GM19025 (cell line): ENCODE data around the gene COMMD7.

ENCODE experiments used
- ATAC-seq: cut with Tn5 transposase; IDR thresholded peaks from one replicate; pipeline ENCODE4 v1.9.1; 2021; ENCODE audit warnings: mild to moderate bottlenecking, low read depth, moderate library complexity; ENCODE audit not compliant: unreplicated experiment

The COMMD7 gene

DNA sequence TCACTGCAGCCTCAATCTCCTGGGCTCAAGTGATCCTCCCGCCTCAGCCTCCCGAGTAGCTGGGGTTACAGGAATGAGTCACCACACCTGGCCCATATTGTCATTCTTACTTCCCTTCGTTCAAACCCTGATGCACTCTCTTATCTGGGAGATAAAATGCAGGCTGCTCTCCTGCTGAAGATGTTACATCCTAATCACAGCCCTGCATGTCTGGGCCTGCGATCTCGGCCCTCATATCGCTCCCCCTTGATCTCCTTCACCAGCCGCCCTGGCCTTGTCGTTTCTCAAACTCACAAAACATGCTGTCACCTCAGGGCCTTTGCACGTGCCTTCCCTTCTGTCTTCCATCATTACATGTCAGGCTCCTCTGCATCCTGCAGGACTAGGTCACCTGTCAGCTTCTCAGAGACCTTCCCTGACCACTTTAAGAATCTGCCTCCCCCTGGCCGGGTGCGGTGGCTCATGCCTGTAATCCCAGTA lies 60.7 kb downstream of the COMMD7 start:
- no peak for ATAC-seq

DNA sequence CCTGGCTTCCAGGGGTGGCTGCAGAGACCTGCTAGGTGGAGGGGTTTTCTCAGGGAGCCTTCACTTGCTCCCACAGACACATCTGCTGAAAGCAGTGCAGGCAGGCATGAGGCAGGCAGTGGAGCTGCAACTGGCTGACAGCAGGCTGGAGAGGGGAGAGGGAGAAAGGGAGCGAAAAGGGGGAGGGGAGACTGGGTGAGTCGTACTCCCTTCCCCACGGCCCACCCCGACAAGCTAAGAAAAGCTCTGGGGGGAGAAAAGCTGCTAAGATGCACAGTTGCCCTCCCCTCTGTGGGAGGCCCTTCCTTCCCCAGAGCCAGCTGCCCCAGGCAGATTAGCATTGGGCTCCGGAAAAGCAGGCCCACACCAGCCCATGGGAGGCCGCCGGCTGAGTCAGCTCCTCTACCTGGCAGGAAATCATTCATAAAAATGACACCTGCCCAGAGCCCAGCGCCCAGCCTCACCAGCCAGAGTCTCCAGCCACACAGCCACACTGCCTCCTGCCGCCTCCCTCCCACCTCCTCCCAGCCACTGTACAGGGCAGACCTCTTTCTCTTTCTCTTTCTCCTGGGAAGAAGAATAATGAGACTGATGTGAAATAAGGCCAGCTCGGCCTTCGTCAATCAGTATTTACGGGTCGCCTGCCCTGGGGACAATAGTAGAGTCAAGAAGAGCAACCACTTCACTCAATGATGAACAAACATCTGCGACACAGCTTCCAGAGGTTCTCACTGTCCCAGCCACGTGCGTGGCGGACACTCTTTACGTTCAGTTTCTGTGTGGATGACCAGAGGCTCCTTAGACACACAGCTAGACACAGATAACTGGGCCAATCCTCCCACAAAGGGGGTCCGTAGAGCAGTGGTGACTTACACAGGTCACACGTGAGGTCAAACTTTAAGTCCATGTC lies 61.8 kb downstream of the COMMD7 start:
- ATAC-seq, result no peak

DNA sequence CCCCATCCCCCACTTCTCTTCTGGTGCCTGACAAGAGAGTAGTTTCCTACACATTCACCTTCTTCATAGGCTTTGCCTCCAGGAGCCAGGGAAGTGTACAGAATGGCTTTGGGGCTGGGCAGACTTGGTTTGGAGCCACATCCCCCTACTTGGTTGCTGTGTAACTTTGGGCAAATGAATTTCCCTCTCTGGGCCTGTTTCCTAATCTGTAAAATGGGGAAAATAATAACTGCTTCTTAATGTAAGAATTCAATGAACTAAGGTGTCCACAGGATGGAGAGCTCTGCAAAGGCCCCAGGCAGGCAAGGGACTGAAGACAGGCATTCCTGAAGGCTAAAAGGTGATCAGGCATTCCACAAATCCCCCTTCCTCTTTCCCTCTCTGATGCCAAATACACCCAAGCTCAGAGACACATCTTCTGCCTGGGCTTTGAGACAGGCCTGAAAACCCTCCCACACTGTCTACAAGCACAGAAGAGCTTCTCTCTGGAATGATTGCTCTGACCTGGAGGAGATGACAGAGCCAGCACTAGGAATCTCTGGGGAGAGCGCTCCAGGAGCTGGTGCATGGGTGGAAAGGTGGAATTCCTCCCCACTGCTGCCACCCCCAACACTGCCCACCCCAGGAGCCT lies 62.6 kb downstream of the COMMD7 start:
- ATAC-seq, result no peak

DNA sequence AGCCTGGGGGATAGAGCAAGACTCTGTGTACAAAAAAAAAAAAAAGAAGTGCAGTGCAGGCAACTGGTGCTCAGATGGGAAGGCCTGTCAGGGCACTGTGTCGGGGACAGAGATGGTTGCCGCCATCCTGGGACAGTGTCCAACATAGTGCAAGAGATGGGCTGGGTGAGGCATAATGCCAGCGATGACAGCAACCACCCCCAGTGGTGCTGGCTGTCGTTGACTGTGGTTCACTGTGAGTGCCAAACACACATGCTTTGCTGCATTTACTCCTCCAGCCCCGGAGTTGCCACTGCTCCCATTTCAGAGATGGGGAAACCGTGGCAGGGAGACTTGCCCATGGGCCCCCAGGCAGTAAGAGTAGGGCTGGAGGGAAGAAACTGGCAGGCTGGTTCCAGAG lies 64.3 kb downstream of the COMMD7 start:
- no peak for ATAC-seq

DNA sequence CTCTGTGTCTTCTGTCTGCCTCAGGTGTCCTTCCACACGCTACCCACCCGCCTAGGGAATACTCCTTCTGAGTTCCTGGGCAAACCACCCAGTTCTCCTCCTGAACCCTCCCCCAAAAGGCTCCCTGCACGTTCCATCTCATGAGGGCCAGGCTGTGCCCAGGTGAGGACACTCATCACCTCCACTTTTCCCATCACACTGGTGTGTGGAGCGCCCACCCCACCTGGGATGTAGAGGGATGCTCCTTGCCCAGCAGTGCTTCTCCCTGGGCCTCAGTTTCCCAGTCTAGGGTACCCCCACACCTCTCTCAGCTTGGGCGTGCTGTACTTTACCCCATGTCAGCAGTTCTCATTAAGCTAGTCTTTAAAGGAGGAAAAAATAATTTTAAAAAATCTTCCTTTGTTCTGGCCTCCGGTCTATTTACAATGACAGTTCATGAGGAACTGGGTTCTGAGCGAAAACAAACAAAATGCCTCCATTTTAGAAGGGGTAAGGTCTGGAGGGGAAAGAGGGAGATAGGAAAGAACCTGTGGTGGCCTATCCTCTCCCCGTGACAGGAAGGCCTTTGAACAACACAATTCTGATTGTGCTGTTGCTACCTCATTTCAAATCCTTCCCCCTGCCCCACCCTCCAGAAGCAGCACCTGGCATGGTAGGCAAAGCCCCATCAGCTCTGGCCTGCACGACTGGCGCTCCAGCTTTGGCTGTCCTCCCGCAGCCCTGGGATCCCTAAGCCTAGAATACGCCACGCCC lies 67.9 kb downstream of the COMMD7 start:
- ATAC-seq, result no peak

DNA sequence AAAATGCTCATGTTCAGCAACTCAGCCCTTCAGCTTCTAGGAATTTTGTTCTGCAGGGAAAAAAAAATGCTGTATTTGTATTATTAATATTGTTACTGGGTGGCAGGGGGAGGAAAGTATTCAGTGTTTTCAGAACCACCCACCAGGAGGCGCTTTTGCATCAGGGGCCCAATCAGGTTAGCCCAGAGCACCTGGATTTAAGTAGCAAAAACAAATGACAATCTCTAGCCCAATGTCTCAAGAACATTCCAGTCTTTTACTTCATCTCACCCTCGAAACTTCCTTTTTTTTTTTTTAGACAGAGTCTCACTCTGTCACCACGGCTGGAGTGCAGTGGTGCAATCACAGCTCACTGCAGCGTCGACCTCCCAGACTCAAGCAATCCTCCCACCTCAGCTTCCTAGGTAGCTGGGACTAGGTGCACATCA lies 68.9 kb downstream of the COMMD7 start:
- ATAC-seq, result no peak

DNA sequence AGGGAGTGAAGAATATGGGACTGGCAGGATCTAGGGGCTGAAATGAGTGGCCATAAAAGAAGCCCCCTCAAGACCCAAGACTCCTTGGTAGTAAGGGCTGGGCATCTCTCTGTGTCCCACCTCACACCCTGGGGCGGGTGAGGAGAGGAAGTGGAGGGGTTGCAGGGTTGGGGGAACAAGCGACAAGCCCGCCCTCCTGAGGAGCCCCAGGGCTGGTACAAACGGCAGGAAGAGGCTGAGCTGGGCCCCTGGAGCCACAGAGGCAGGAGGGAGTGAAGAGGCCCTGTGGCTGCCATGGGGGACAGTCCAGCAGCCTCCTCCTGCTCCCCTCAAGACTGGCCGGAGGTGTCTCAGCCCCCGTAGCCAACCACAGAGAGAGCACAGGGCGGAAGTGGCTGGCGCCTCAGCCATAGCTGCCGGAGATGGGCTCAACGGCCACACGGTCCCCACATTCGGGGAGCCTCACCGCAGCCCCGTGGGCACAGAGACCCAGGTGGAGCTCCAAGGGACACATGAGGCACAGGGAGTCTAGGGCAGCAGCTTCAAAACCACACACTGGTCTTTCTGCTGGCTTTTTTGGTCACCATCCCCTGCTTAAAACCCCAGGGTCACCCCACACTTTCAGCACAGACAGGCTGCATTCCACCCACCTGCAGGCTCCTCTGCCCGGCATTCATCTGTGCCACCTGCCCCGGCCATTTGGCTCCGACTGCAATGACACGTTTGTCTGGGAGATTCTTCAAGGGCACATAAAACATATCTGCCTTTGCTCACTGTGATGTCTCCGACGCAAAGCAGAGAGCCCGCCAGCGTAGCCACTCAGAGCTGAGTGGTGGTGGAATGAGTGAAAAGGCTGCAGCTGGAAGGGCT lies 70.0 kb downstream of the COMMD7 start:
- peak; percentile 74 for ATAC-seq

DNA sequence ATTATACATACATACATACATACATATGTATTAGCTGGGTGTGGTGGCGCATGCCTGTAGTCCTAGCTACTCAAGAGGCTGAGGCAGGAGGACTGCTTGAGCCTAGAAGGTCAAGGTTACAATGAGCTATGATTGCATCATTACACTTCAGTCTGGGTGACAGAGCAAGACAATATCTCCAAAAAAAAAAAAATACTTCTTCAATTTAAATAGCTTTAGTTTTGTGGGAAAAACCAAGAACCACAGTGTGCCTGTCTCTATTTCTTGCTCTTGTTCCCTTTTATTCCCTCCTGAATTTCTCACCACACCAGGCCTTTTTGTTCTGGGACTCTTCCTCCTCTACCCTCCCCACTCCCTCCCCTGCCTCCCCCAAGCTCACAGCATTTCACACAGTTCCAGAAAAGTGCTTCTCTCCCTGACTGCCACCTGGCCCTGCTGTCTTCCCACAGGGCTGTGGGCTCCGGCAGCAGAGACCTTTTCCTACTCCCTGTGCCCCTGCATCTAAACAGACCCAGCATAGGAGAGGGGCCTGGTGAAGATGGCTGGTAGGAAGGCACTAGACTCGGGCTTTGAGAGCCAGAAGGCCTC lies 70.8 kb downstream of the COMMD7 start:
- ATAC-seq, result no peak

DNA sequence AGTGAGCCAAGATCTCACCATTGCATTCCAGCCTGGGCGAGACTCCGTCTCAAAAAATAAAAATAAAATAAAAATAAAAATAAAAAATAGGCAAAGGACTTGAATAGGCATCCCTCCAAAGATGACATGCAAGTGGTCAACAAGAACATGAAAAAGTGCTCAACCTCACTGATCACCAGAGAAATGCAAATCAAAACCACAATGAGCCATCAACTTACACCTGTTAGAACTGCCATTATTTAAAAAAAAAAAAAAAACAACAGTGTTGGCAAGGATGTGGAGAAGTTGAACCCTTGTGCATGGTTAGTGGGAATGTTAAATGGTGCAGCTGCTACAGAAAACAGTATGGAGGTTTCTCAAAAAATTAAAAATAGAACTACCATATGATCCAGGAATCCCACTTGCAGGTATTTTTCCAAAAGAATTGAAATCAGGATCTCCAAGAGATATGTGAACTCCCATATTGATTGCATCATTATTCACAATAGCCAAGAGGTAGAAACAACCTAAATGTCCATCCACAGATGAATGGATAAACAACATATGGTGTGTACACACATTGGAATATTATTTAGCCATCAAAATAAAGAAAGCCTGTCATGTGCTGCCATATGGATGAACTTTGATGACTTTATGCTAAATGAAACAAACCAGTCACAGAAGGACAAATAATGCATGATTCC lies 72.4 kb downstream of the COMMD7 start:
- ATAC-seq, result peak; percentile 47

DNA sequence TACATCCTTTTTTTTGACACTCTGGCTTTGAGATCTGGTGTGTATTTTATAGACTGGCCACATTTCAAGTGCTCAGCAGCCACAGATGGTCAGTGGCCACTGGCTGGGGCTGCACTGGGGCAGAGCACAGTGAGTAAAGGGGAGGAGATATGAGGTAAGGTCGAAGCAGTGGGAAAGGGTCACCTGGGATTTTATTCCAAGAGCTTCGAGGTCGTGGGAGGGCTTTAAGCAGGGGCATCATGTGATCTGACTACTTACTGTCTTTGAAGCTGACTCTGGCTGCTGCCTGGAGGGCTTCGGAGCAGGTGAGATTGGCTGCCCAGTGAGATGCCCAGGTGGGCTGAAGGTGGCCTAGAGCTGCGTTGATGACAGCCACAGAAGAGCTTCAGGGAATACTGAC lies 76.2 kb downstream of the COMMD7 start:
- ATAC-seq, result no peak

DNA sequence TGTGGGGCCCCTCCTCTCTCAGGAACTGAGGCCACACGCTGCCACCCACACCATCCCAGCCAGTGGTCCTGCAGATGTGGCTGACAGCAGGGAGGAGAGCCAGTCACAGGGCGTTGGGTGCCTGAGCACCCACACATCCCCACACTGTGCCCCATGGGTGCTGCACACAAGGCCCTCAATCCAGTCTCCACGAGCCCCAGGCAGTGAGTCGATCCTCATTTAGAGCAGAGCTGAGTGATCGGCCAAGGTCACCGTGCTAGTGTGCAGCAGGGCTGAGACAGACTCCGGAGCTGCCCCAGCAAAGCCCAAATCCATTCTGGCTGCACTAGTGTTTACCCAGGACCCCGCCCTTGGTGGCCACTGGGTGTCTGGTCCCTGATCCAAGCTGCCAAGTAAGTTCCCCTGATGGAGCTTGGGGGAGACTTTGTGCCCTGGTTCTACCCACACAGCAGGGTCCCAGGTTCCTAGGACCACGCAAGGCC lies 78.5 kb downstream of the COMMD7 start:
- no peak for ATAC-seq

DNA sequence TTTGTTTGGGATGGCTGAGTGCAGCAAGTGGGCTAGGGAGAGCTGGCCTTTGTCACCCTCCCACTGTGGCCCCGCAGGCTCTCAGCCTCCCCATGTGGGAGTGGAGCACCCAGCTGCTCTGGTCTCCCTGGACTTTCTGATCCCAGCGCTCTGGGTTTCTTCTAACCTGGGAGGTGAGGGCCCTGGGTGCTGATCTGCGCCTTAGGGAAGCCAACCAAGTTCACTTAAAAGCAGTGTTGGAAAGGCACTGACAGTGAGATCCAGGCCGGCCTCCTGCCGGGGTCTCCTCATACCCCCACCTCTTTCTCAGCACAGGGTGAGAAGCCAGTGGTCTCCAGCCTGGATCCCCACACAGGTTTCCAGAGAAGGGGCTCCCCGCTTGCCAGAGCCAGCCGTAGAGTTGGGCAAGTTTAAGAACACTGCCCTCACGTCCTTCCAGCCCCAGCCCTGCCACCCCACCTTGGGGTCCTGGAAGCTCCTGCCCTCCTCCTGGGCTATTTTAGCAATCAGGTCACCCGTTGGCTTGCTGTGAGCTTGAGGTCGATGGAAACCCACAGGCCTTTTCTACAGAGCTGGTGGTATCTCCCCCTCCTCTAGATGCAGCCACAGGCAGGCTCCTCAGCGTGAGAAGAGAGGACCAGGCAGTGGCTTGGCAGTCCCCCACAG lies 79.1 kb downstream of the COMMD7 start:
- ATAC-seq, result no peak

DNA sequence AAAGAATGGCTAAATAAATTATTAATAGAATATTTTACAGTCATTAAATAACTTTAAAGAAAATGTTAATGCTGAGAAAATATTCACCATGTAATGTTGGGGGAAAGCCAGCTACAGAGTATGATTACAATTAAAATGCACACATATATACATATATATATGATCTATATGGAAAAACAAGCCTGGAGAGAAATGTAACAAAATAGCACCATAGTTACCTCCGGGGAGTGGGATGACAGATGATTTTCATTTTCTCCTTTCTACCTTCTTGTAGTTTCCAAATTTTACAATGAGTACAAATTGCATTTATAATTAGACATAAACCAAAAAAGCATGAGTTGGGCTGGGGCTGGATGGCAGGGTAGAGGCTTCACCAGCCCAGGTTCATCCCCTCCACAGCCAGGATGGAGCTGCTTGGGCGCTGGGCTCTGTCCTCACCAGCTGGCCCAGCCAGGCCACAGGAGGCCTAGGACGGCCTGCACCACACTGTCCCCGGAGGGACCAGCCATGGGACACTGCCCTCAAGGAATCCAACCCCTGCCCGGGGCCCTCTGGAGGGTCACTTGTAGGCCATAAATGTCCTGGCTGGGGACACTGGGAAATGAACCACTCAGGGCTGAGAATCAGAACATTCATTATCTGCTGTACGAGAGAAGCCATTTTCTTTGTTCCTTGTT lies 79.8 kb downstream of the COMMD7 start:
- ATAC-seq, result no peak

DNA sequence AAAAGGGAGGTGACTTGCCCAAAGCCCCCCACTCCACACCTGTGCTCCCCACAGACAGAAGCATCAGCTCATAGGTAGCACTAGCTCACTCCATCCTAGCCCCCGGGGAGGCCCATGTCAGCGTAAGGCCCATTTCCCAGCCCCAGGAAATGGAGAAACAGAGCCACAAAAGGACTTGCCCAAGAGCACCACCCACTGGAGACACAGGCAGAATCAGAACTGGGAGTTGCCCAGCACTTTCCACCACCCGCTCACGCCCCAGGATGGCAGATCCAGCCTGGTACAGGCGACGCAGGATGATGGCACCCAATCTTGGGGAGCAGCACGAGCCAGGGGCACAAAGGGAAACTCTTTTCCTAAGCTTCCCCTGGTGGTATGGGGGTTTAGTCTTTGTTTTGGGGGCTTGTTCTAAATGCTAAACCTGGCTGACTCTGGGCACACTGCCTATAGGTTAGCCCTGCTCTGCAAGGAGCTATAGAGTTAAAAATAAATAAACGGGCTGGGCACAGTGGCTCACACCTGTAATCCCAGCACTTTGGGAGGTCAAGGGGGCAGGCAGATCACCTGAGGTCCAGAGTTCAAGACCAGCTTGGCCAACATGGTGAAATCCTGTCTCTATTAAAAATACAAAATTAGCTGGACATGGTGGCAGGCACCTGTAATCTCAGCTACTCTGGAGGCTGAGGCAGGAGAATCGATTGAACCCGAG lies 81.3 kb downstream of the COMMD7 start:
- ATAC-seq, result no peak

DNA sequence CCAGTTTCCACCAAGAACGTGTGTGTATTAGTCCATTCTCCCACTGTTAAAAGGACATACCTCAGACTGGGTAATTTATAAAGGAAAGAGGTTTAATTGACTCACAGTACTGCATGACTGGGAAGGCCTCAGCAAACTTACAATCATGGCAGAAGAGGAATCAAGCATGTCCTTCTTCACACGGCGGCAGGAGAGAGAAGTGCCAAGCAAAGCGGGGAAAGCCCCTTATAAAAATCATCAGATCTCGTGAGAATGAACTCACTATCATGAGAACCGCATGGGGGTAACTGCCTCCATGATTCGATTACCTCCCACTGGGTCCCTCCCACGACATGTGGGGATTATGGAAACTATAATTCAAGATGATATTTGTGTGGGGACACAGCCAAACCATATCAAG lies 82.6 kb downstream of the COMMD7 start:
- no peak for ATAC-seq

DNA sequence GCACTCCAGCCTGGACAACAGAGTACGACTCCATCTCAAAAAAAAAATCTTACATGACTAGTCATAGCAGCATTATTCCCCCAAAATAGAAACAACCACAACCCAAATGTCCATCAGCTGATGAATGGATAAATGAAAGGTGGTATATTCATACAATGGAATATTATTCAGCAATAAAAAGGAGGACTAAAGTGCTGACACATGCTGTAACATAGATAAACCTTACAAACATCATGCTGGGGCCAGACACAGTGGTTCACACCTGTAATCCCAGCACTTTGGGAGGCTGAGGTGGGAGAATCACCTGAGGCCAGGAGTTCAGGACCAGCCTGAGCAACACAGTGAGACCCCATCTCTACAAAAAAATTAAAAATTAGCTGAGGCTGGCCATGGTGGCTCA lies 86.4 kb downstream of the COMMD7 start:
- ATAC-seq, result no peak

DNA sequence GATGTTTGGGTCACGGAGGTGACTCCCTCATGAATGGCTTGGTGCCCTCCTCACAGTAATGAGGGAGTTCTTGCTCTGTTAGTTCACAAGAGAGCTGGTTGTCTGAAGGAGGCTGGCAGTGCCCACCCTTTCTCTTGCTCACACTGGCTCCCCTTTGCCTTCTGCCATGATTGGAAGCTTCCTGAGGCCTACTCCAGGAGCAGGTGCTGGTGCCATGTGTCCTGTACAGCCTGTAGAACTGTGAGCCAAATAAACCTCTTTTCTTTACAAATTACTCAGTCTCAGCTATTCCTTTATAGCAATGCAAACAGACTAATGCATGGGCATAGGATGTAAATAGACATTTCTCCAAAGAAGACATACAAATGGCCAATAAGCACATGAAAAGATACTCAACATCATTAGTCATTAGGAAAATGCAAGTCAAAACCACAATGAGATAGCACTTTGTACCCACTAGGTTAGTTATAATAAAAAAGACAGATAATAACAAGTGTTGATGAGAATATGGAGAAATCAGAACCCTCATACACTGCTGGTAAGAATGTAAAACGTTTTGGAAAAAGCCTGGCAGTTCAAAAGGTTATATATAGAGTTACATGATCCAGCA lies 87.3 kb downstream of the COMMD7 start:
- ATAC-seq, result no peak
